OCI-LY7 (cell line): ENCODE data around the gene REXO1. TPM values are rescaled to one million over a fixed set of nuclear protein-coding genes. Genes with fewer than 3 reads are reported as not detected.

Experiments used
- BruUV-seq: library from RNA; stranded (reverse); fragments of 400-500 nt; replicated peaks from 2 replicates; lab custom pipeline; 2021; lab: Mats Ljungman, UMichigan
- CTCF ChIA-PET: fragments of 300-600 bp; sonication (Branson Sonifier 250); formaldehyde crosslinking; loops from one replicate; lab custom pipeline; 2022; ENCODE audit warnings: antibody characterized with exemption; ENCODE audit not compliant: unreplicated experiment; lab: Charles Lee
- POLR2A ChIA-PET: fragments of 300-600 bp; sonication (Branson Sonifier 250); formaldehyde crosslinking; loops from one replicate; lab custom pipeline; 2022; ENCODE audit warnings: antibody characterized with exemption; lab: Charles Lee
- DNase-seq: peaks from one replicate; pipeline ENCODE4 v3.0.0-alpha.2; 2015; ENCODE audit warnings: low spot score
- H2AFZ ChIP-seq: fragments of 200-600 bp; sonication (generic), shearing (Covaris generic); 2 replicates; pipeline ENCODE4 v1.6.1; 2014; ENCODE audit warnings: mild to moderate bottlenecking, antibody characterized with exemption, low read length, moderate library complexity
- H3K27ac ChIP-seq: fragments of 200-600 bp; sonication (generic); 2 replicates; pipeline ENCODE4 v1.5.1; 2014; ENCODE audit warnings: mixed run types, low read depth, mild to moderate bottlenecking, moderate library complexity, low read length, inconsistent platforms; ENCODE audit not compliant: poor library complexity, severe bottlenecking
- H3K36me3 ChIP-seq: fragments of 200-600 bp; sonication (generic); 2 replicates; pipeline ENCODE4 v1.6.1; 2014; ENCODE audit warnings: mild to moderate bottlenecking, antibody characterized with exemption, low read length, moderate library complexity, mixed read lengths; ENCODE audit not compliant: insufficient read depth
- H3K4me1 ChIP-seq: fragments of 200-600 bp; sonication (generic); 2 replicates; pipeline ENCODE4 v1.5.1; 2014; ENCODE audit warnings: mild to moderate bottlenecking, low read length; ENCODE audit not compliant: insufficient read depth, poor library complexity, severe bottlenecking
- H3K4me2 ChIP-seq: fragments of 200-600 bp; sonication (generic); 2 replicates; pipeline ENCODE4 v1.6.1; 2014; ENCODE audit warnings: mild to moderate bottlenecking, low read length
- H3K4me3 ChIP-seq: fragments of 200-600 bp; sonication (generic); 2 replicates; pipeline ENCODE4 v1.5.1; 2014; ENCODE audit warnings: mild to moderate bottlenecking, low read depth, low read length; ENCODE audit not compliant: poor library complexity, severe bottlenecking
- H3K79me2 ChIP-seq: fragments of 200-600 bp; sonication (generic); 2 replicates; pipeline ENCODE4 v1.6.1; 2016; ENCODE audit warnings: low read depth, mild to moderate bottlenecking, low read length, moderate library complexity, mixed read lengths; ENCODE audit not compliant: insufficient read depth
- H3K9me2 ChIP-seq: fragments of 200-600 bp; sonication (generic); 2 replicates; pipeline ENCODE4 v1.6.1; 2016; ENCODE audit warnings: mild to moderate bottlenecking, low read length, mixed read lengths; ENCODE audit not compliant: insufficient read depth
- H3K9me3 ChIP-seq: fragments of 200-600 bp; sonication (generic); 2 replicates; pipeline ENCODE4 v1.6.1; 2014; ENCODE audit warnings: mild to moderate bottlenecking, mixed run types, low read length, mixed read lengths
- H4K20me1 ChIP-seq: fragments of 200-600 bp; sonication (generic); 2 replicates; pipeline ENCODE4 v1.6.1; 2014; ENCODE audit warnings: mild to moderate bottlenecking, antibody characterized with exemption, low read length, moderate library complexity, mixed read lengths; ENCODE audit not compliant: insufficient read depth
- EZH2phosphoT487 ChIP-seq: fragments of 200-600 bp; sonication (generic); IDR thresholded peaks from 2 replicates; pipeline ENCODE4 v1.6.1; 2018; ENCODE audit warnings: low read depth, borderline replicate concordance, mild to moderate bottlenecking, mixed run types, antibody characterized with exemption, low read length, moderate library complexity, mixed read lengths
- intact Hi-C: fragments of 100-400 bp; cut with micrococcal nuclease; formaldehyde crosslinking; loops from one replicate; pipeline ENCODE4 v1.10.0; 2022; ENCODE audit not compliant: unreplicated experiment
- total RNA-seq, 2 experiments: library from RNA; depleted of rRNA in 1 of 2; stranded (reverse); fragments of >200 nt in 1 of 2; shearing (Covaris generic) in 1 of 2; gene quantifications; 2 replicates each; pipeline ENCODE4 v1.2.3, GENCODE V29; 2014 to 2022
- TF ChIP-seq, protein P1 (sequence below): fragments of 200-600 bp; sonication (generic); conservative IDR thresholded peaks from 2 replicates; pipeline ENCODE4 v1.5.1; 2014; ENCODE audit warnings: mild to moderate bottlenecking, antibody characterized with exemption, low read length, moderate library complexity, mixed read lengths

REXO1 gene
- total RNA-seq, 2 experiments from 2014 or later = 24.0 to 52.8 TPM

DNA sequence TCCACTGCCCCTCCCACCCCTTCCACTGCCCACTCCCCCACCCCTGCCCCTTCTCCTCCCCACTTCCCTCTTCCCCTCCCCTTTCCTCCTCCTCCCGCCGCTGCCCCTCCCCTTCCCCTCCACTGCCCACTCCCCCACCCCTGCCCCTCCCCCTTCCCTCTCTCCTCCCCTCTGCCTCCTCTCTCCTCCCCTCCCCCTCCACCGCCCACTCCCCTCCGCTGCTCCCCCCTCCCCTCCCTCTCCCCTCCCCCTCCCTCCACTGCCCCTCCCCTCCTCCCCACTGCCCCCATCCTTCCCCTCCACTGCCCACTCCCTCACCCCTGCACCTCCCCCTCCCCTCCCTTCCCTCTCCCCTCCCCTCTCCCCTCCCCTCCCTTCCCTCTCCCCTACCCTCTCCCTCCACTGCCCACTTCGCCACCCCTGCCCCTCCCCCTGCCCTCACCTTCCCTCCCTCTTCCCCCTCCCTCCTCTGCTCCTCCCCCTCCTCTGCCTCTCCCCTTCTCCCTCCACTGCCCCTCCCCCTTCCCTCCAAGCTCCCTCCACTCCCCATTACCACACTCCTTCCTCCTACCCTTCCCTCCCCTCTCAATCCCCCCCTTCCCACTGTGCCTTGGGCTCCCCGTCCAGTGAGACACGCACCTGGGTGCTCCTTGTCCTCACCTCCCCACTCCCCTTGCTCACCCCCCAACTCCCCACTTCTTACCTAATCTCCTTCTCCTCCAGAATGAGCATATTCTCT lies 58.1 kb downstream of the REXO1 start:
- ChIA-PET CTCF (interaction anchor here (0.6 kb wide), 1 partner anchor 48 kb away, joined by 10 read pairs; no protein-coding TSS in a partner anchor), POLR2A (no interaction called here)
- Histone ChIP-seq H2AFZ (no peak overlapping the region), H3K9me3 (no peaks in the 10 kb centered on the region), H3K4me1 (no peaks in the 10 kb centered on the region), H3K36me3 (no peaks in the 10 kb centered on the region), H3K4me2 (no peak overlapping the region), H3K27ac (no peak overlapping the region), H4K20me1 (no peaks in the 10 kb centered on the region), H3K9me2 (no peaks in the 10 kb centered on the region), H3K4me3 (no peak overlapping the region), H3K79me2 (no peaks in the 10 kb centered on the region)
- no peak for TF ChIP-seq EZH2phosphoT487
- DNase-seq = no peak
- BruUV-seq = no TSS peak
- intact Hi-C loops = no loop called here

GRCh38 chr19:1789261-1790041 lies 58.8 kb downstream of the REXO1 start:
- no peak overlapping the region for H2AFZ ChIP-seq

DNA sequence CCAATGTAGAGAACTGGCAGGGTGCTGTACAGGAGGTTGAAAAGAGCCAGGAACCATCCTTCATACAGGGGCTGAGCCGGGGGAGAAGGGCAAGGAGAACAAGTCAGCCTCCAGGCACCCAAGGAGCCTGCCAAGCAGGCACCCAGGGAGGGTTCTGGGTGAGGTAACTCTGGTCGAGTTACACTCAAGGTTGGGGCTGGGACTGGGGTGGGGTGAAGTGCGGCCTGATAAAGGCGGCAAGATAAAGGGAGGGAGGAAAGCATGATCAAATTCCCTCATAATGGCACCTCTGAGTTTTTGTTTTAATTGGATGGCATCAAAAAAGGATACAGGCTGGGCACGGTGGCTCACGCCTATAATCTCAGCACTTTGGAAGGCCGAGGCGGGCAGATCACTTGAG lies 61.2 kb downstream of the REXO1 start:
- H3K9me3 ChIP-seq = no peaks in the 10 kb centered on the region
- no peaks in the 10 kb centered on the region for H4K20me1 ChIP-seq
- TF ChIP-seq EZH2phosphoT487 = no peak
- TF ChIP-seq, protein P1, sequence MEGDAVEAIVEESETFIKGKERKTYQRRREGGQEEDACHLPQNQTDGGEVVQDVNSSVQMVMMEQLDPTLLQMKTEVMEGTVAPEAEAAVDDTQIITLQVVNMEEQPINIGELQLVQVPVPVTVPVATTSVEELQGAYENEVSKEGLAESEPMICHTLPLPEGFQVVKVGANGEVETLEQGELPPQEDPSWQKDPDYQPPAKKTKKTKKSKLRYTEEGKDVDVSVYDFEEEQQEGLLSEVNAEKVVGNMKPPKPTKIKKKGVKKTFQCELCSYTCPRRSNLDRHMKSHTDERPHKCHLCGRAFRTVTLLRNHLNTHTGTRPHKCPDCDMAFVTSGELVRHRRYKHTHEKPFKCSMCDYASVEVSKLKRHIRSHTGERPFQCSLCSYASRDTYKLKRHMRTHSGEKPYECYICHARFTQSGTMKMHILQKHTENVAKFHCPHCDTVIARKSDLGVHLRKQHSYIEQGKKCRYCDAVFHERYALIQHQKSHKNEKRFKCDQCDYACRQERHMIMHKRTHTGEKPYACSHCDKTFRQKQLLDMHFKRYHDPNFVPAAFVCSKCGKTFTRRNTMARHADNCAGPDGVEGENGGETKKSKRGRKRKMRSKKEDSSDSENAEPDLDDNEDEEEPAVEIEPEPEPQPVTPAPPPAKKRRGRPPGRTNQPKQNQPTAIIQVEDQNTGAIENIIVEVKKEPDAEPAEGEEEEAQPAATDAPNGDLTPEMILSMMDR = no peak
- H3K36me3 ChIP-seq = no peaks in the 10 kb centered on the region
- POLR2A ChIA-PET = interaction anchor here (0.7 kb wide), 1 partner anchor 81 kb away, joined by 3 read pairs; no protein-coding TSS in a partner anchor
- no peaks in the 10 kb centered on the region for H3K79me2 ChIP-seq
- no TSS peak for BruUV-seq
- H2AFZ ChIP-seq = no peak overlapping the region
- no peak overlapping the region for H3K4me3 ChIP-seq
- no peak overlapping the region for H3K4me2 ChIP-seq
- intact Hi-C loops = no loop called here
- H3K9me2 ChIP-seq = no peaks in the 10 kb centered on the region
- no peak overlapping the region for H3K27ac ChIP-seq
- DNase-seq = no peak
- no peaks in the 10 kb centered on the region for H3K4me1 ChIP-seq
- CTCF ChIA-PET = interaction anchor here (0.7 kb wide), 1 partner anchor 107 kb away, joined by 3 read pairs; no protein-coding TSS in a partner anchor

More at GRCh38 chr19:1789261-1790041, 58.8 kb downstream of the REXO1 start:
- Histone ChIP-seq H4K20me1 (no peaks in the 10 kb centered on the region), H3K4me1 (no peaks in the 10 kb centered on the region), H3K4me2 (no peak overlapping the region), H3K9me2 (no peaks in the 10 kb centered on the region), H3K4me3 (no peak overlapping the region), H3K9me3 (no peaks in the 10 kb centered on the region), H3K27ac (no peak overlapping the region), H3K36me3 (no peaks in the 10 kb centered on the region), H3K79me2 (no peaks in the 10 kb centered on the region)
- no peak for TF ChIP-seq EZH2phosphoT487
- TF ChIP-seq, protein P1 = no peak
- DNase-seq = no peak
- CTCF ChIA-PET = no interaction called here
- POLR2A ChIA-PET = no interaction called here
- intact Hi-C loops = no loop called here
- no TSS peak for BruUV-seq
